Measurements from ENCODE around the gene ATP5PD.
A peak's percentile ranks its signal among the peaks of the same experiment; 100 is the strongest.

ATP5PD gene

DNA sequence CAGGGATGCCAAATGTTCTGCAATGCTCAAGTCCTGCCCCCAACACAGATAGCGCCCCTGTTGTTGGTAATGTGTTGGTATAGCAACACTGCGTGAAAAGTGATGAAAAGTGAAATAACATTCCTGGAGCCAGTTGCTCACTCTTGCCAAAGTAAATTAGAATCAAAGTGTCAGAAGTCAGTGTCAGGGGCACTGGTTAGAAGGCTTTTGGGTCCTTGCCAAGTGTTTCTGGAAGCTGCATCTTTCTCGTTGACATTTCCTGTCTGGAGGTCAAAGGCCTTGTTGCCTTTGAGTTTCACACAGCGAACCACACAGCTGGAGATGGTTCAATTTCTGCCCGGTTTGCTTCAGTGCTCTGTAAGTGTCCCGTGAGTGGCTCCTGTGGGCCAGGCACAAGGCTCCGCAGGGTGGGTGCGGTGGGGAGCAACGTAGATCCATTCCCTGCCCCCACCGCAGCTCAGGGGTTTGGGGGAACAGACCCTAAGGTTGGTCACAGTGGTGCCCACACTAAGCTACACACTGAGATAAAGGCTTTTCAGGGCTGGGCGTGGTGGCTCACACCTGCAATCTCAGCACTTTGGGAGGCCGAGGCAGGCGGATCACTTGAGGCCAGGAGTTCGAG, 37.4 kb upstream of the ATP5PD start:
- TF ChIP-seq, protein P1, sequence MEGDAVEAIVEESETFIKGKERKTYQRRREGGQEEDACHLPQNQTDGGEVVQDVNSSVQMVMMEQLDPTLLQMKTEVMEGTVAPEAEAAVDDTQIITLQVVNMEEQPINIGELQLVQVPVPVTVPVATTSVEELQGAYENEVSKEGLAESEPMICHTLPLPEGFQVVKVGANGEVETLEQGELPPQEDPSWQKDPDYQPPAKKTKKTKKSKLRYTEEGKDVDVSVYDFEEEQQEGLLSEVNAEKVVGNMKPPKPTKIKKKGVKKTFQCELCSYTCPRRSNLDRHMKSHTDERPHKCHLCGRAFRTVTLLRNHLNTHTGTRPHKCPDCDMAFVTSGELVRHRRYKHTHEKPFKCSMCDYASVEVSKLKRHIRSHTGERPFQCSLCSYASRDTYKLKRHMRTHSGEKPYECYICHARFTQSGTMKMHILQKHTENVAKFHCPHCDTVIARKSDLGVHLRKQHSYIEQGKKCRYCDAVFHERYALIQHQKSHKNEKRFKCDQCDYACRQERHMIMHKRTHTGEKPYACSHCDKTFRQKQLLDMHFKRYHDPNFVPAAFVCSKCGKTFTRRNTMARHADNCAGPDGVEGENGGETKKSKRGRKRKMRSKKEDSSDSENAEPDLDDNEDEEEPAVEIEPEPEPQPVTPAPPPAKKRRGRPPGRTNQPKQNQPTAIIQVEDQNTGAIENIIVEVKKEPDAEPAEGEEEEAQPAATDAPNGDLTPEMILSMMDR (conservative IDR thresholded peaks at IDR 0.05; ENCODE audit: control insufficient read depth, insufficient read depth, low read depth, low read length), result no peak
- DNase-seq (ENCODE audit: low read depth), result no peak

GRCh38 chr17:75082683-75083082, 35.9 kb upstream of the ATP5PD start:
- no peak for DNase-seq (ENCODE audit: low read depth)
- TF ChIP-seq, protein P1 (conservative IDR thresholded peaks at IDR 0.05; ENCODE audit: control insufficient read depth, insufficient read depth, low read depth, low read length), result no peak
- H3K4me3 ChIP-seq (ENCODE audit: control insufficient read depth, low read depth, low read length), result no peak overlapping the region

More for the DNA sequence above, 37.4 kb upstream of the ATP5PD start:
- no peak overlapping the region for H3K4me3 ChIP-seq (ENCODE audit: control insufficient read depth, low read depth, low read length)

- TF ChIP-seq, protein P1 (conservative IDR thresholded peaks at IDR 0.05; ENCODE audit: control insufficient read depth, insufficient read depth, low read depth, low read length), result no peak
- DNase-seq (ENCODE audit: low read depth), result no peak
- no peak overlapping the region for H3K4me3 ChIP-seq (ENCODE audit: control insufficient read depth, low read depth, low read length)
These were observed 35.1 kb upstream of the ATP5PD start for GRCh38 chr17:75081611-75082540.

DNA sequence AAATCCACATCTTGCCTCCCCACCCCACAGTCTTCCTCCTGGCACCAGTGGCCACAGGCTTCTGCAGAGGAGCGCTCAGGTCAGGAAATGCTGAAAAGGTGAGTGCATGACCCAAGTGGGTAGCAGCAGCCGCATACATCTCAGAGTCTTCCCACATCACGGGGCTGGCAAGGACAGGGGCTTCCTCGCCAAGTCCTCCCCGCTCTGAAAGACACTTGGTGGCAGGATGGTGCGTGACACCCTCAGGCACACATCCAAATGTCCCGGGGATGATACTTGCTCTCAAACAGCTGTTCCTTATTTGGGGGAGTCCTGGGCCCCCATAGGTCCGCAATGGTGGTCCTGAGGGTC, 32.2 kb upstream of the ATP5PD start:
- no peak overlapping the region for H3K4me3 ChIP-seq (ENCODE audit: control insufficient read depth, low read depth, low read length)
- DNase-seq (ENCODE audit: low read depth), result no peak
- TF ChIP-seq, protein P1 (conservative IDR thresholded peaks at IDR 0.05; ENCODE audit: control insufficient read depth, insufficient read depth, low read depth, low read length), result no peak

GRCh38 chr17:75078284-75079022, 31.7 kb upstream of the ATP5PD start:
- peak; percentile 72 for DNase-seq (ENCODE audit: low read depth)
- TF ChIP-seq, protein P1 (conservative IDR thresholded peaks at IDR 0.05; ENCODE audit: control insufficient read depth, insufficient read depth, low read depth, low read length), result no peak
- no peak overlapping the region for H3K4me3 ChIP-seq (ENCODE audit: control insufficient read depth, low read depth, low read length)

GRCh38 chr17:75077496-75078283, 30.9 kb upstream of the ATP5PD start:
- DNase-seq (ENCODE audit: low read depth), result no peak
- no peak overlapping the region for H3K4me3 ChIP-seq (ENCODE audit: control insufficient read depth, low read depth, low read length)

More at GRCh38 chr17:75077496-75078283, 30.9 kb upstream of the ATP5PD start:
- TF ChIP-seq, protein P1 (conservative IDR thresholded peaks at IDR 0.05; ENCODE audit: control insufficient read depth, insufficient read depth, low read depth, low read length), result no peak

Measured in fibroblast of mammary gland (primary cell).